GDM1 (cell line): Measurements from ENCODE around the gene CHCHD3.

Source experiments
- DNase-seq: peaks from one replicate; lab custom pipeline; 2025; lab: John Stamatoyannopoulos, UW

The CHCHD3 gene

DNA sequence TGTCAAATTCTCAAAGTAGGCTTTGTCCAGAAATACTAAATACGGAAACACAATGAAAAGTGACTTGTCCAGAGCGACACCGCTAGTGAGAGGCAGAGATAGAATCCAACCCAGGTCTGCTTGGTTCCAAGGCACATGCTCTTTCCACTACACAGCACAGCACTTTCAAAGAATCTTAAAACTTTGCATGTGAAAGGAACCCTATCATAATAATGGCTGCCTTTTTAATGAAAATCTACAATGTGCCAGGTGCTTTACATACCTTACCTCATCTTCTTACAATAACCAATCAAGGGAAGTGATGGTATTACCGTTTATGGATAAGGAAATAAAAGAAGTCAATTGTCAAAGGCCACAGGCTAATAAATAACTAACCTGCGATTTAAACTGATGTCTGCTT is 2.6 kb downstream of the CHCHD3 start:
- DNase-seq = no peak

DNA sequence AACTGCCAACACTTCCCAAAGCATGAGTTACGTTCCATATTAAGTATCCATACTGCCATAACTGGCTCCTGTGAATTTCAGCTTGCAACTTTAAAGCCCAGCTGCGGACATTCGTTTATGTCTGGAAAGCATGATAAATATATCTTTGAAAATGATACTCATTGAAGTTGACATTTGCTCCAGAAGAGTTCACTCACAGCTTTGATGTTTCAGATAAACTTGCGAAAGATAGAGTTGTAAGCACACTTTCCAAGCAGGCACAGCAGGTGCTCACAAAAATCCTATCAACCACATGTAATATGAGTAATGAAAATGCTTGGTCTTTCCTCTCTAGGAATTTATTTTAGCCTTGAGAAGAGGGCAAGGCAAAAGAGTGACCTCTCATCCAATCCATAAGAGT is 4.5 kb downstream of the CHCHD3 start:
- DNase-seq = no peak

DNA sequence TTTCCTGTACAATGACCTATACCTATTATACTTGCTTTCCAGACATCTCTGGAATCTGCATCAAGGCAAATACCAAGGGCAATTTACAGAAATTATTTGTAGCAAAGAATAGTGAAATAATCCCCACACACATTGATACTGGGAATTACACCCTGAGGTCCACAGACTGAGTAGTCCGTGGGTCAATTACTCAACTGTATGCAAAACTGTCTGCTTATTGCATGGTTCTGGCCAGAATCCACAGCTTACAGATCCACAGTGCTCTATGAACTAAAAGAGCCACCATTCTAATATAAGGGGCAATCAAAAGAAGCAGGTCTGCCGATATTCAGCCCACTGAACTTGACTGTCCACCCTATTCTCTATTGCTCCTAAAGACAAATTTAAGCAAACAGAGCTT is 5.7 kb downstream of the CHCHD3 start:
- DNase-seq = no peak

GRCh38 chr7:133071506-133071905 is 10.4 kb downstream of the CHCHD3 start:
- DNase-seq = no peak

DNA sequence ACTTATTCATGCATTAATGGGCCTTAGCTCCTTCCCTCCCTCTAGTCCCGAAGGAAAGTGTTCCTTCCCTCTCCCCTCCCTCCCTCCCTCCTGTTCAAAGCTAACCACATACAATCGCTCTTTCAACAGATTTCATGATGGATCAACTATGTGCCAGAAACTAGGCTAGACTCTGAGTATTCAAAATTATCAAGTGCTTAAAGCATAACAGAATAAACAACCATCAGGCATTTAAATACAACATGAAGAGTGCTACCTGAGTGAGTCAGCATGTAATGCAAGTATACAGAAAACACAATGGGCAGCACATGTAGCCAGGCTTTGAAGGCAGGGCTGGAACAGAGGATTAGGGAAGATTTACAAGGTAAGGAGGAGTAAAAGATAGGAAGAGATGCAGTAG is 11.3 kb downstream of the CHCHD3 start:
- DNase-seq = no peak

- DNase-seq = no peak
These were observed 16.6 kb downstream of the CHCHD3 start for GRCh38 chr7:133065301-133065700.

- no peak for DNase-seq
These were observed 17.6 kb downstream of the CHCHD3 start for GRCh38 chr7:133064082-133064820.

DNA sequence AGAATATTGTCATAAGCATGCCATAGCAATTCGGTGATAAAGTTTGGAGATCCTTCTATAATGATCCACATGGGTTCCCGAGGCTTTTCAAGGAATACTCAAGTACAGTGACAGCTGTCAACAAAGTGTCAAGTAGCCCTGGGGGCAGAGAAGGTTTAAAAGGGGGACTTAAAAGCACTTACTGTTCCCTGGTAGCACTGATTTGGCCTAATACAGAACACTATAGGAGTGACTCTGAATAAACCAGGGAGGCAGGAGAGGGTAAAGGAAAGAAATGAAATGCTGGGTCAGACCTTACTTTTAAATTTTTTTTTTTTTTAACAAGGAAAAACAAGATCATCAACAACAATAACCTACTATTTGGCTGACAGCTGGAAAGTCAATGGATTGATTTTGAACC is 20.1 kb downstream of the CHCHD3 start:
- no peak for DNase-seq

DNA sequence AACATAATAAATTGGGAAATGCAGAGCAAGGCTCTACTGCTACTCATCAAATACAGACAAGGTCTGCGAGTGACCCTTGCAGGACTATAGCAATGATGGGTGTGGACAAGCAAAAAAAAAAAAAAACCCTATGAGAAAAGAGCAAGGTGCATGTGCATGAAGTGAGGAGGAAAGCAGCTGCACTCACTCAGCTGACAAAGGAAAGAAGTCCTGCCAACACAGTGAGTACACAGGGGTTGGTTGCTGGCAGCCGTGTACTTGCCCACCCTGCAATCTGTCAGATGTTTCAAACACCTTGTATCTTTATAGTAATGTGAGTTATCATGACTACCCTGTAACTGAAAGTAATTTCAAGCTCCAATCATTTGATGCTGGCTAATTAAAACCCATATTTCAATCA is 20.5 kb downstream of the CHCHD3 start:
- no peak for DNase-seq

DNA sequence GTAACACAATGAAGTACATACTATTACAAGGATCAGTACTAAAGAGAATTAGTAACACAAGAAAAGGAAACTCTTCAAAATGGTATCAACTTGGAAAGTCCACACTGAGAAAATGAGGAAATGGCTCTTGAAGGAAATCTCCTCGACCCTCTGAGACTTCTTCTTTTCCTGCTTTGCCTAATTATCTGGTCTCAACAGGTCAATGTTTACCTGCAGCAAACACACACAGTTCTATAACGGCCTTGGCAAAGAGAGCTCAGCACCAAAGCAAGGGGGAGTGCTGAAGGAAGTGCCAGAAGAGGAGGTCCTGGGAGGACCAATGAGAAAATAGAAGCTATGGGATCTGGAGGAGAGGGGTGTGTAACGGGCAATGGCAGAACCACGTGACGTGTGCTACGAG is 21.9 kb downstream of the CHCHD3 start:
- no peak for DNase-seq

GRCh38 chr7:133059263-133059662 is 22.6 kb downstream of the CHCHD3 start:
- no peak for DNase-seq

- DNase-seq = no peak
These were observed 25.3 kb downstream of the CHCHD3 start for GRCh38 chr7:133056370-133057238.

DNA sequence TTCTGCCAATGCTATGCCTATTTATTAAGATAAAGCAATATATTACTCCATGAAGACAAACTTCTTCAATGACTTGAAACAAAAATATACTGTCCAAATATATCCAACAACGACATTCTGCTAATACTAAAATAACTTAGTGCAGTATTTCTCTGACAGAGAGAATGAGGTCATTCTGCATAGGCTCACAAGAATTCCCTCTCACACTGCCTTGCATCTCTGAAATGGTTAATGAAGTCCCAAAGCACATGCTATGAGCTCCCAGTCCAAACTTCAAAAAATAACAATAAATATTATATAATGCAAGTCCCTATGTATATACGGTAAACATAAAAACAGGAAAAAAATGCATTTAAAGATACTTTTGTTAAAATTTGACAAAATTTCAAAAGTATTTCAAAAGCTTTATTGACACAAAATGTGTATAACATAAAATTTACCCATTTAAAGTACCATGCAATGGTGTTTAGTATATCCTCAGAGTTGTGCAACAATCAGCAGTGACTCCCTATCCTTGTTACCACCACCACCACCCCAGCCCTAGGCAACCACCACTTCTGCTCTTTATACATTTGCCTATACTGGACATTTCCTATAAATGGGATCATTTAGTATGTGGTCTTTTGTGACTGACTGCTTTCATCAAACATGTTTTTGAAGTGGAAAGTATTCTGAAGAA is 27.6 kb downstream of the CHCHD3 start:
- DNase-seq = no peak

GRCh38 chr7:133053321-133053891 is 28.5 kb downstream of the CHCHD3 start:
- DNase-seq = no peak

DNA sequence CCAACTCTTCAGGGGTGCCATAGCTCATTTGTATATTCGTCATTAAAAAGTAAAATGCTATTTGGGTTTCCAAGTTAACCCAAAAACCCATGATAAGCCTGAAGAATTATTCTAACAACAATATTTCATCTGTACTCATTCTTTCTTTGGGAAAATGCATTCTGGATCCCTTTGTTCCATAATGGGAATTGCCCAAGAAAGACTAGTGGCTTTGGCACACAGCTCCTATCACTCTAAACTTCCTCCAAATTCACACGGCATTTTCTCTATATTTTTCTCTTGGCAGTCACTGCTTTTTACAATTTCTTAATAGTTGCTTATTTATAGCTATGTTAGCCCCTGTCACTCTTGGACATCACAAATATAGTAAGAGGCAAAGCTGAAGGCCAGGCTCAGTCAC is 29.1 kb downstream of the CHCHD3 start:
- no peak for DNase-seq

- DNase-seq = no peak
These were observed 29.5 kb downstream of the CHCHD3 start for GRCh38 chr7:133052401-133052756.

DNA sequence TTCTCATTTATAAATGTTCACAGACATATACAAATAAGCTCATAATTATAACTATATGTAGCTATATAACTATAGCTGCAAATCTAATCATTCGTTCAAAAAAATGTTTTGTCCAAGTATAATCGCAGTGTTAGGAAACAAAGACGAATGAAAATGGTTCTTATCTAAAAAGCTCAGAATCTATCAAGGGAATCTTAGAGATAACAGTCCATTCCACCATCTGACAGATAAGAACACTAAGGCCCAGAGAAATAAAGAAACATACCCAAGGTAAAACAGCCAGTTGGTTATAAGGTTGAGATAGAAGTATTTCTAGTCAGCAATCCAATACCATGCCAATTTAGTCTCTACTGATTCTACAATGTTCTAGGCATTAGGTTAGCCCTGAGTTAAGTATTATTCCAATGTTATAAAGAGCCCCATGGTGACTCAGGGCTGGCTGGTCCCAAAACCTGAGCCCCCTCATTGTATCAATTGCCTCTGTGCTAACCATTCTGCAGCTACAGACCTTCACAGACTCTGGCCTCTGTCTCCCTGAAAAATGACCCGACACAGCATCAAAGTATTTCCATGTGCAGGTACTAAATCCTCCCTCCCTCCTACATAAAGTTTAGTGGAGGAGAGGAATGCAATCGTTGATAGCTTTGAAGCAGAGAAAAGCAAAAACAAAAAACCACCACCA is 30.0 kb downstream of the CHCHD3 start:
- no peak for DNase-seq

DNA sequence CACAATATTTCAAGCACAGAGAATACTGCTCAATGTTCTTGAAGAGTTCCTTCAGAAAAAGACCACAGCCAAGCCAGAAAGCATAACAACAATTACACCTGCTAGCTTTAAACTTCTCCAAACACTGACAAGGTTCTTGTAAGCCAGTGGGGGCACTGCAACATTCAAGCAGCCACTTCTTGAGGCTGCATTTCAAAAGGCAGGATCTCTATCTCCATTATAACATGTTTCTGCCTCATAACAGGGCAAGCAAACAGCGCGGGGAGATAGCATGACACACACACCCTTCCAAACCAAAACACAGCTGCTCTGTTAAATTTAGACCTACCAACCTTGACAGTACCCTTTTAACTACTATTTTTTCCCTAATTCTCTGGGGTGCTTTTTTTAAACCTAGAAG is 30.8 kb downstream of the CHCHD3 start:
- no peak for DNase-seq

GRCh38 chr7:133050200-133050995 is 31.5 kb downstream of the CHCHD3 start:
- DNase-seq = no peak

- no peak for DNase-seq
These were observed 33.3 kb downstream of the CHCHD3 start for GRCh38 chr7:133048589-133048988.

GRCh38 chr7:133047321-133047720 is 34.6 kb downstream of the CHCHD3 start:
- no peak for DNase-seq
